ENCODE data around the gene ZFHX3. TPM values are rescaled to one million over a fixed set of nuclear protein-coding genes. Genes with fewer than 3 reads are reported as not detected.
A peak's percentile ranks its signal among the peaks of the same experiment; 100 is the strongest.
"Not testable (repeated sequence)": the region's sequence is repeated elsewhere in the genome, so short reads cannot be mapped to it uniquely, and the experiment has no call there.

Gene ZFHX3
- total RNA-seq, 1 donor from 2014 or later, result 68.1 TPM

DNA sequence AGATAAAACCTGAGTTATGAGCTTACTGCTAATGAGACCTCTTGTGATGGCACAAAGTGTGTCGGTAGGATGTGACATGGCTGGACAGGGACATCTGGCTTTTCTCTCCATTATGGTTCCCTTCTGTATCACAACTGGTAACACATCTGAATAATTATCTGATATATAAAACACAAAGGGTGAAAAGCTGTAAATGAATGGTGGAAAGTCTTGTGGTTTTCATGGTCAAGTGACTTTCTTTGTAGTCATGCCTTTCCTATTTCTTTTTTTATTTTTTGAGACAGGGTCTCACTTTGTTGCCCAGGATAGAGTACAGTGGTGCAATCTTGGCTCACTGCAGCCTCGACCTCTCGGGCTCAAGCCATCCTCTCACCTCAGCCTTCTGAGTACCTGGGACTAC, 35.3 kb upstream of the ZFHX3 start:
- no peaks in the 10 kb centered on the region for H3K27me3 Mint-ChIP-seq (ENCODE audit: low read depth)
- peaks cover 10% of the 10 kb centered on the region for H3K36me3 Mint-ChIP-seq
- H3K4me3 Mint-ChIP-seq, result no peak overlapping the region
- peaks cover 14% of the 10 kb centered on the region for H3K9me3 Mint-ChIP-seq
- H3K4me1 Mint-ChIP-seq, result no peaks in the 10 kb centered on the region
- H3K27ac Mint-ChIP-seq, result no peak overlapping the region
- no peak for DNase-seq (ENCODE audit: low spot score in 2 of 2, unreplicated experiment in 2 of 2)
- TF ChIP-seq, protein P1, sequence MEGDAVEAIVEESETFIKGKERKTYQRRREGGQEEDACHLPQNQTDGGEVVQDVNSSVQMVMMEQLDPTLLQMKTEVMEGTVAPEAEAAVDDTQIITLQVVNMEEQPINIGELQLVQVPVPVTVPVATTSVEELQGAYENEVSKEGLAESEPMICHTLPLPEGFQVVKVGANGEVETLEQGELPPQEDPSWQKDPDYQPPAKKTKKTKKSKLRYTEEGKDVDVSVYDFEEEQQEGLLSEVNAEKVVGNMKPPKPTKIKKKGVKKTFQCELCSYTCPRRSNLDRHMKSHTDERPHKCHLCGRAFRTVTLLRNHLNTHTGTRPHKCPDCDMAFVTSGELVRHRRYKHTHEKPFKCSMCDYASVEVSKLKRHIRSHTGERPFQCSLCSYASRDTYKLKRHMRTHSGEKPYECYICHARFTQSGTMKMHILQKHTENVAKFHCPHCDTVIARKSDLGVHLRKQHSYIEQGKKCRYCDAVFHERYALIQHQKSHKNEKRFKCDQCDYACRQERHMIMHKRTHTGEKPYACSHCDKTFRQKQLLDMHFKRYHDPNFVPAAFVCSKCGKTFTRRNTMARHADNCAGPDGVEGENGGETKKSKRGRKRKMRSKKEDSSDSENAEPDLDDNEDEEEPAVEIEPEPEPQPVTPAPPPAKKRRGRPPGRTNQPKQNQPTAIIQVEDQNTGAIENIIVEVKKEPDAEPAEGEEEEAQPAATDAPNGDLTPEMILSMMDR (IDR thresholded peaks at IDR 0.05; ENCODE audit: unreplicated experiment), result no peak

DNA sequence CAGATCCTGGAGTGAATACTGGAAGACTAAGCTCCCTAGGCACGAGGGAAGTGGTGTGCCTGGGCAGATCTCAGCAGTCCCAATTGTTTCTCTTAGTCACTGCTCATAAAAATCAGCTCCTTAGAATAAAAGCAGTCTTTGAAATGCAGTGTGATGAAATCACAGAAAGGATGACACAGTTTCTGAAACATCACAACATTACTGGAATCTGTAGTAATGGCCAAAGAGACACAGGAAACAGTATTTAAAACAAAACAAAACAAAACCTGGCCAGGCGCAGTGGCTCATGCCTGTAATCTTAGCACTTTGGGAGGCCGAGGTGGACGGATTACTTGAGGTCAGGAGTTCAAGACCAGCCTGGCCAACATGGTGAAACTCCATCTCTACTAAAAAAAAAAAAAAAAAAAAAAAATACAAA, 34.7 kb upstream of the ZFHX3 start:
- H3K9me3 Mint-ChIP-seq, result peaks cover 14% of the 10 kb centered on the region
- H3K27ac Mint-ChIP-seq, result peak overlapping the region; percentile 34
- peaks cover 10% of the 10 kb centered on the region for H3K36me3 Mint-ChIP-seq
- not testable (repeated sequence) for DNase-seq (ENCODE audit: low spot score in 2 of 2, unreplicated experiment in 2 of 2); H3K4me1 Mint-ChIP-seq; H3K4me3 Mint-ChIP-seq; H3K27me3 Mint-ChIP-seq (ENCODE audit: low read depth)

- no peak overlapping the region for H3K27ac Mint-ChIP-seq
- DNase-seq (ENCODE audit: low spot score in 2 of 2, unreplicated experiment in 2 of 2), result no peak
- peaks cover 10% of the 10 kb centered on the region for H3K36me3 Mint-ChIP-seq
- peaks cover 6% of the 10 kb centered on the region for H3K4me1 Mint-ChIP-seq
- H3K27me3 Mint-ChIP-seq (ENCODE audit: low read depth), result no peaks in the 10 kb centered on the region
- peaks cover 16% of the 10 kb centered on the region for H3K9me3 Mint-ChIP-seq
- H3K4me3 Mint-ChIP-seq, result no peak overlapping the region
- TF ChIP-seq, protein P1 (IDR thresholded peaks at IDR 0.05; ENCODE audit: unreplicated experiment), result no peak
These were observed 33.0 kb upstream of the ZFHX3 start for GRCh38 chr16:73080931-73081330.

DNA sequence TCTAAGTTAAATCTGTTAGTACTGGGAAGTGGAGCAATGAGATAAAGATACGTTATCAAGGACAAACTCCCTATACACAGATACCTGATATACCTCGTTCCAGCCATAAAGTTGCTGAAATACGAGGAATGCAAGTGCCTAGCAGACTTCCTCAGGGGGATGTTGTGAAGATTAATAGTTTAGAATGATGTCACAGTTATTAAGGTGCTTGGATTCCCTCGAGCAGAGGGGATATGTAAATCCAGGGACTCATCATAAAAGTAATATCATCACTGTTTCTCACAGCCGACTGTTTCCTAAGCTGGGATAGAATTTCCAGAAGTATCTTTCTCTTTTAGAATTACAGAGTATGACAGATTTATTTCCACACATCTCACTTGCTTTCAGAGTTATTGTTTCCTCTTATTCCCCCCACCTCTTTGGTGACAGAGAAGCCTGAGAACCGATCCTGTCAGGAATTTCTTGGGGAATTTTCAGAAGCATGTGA, 28.4 kb upstream of the ZFHX3 start:
- no peak for DNase-seq (ENCODE audit: low spot score in 2 of 2, unreplicated experiment in 2 of 2)
- H3K4me3 Mint-ChIP-seq, result no peak overlapping the region
- H3K36me3 Mint-ChIP-seq, result no peaks in the 10 kb centered on the region
- TF ChIP-seq, protein P1 (IDR thresholded peaks at IDR 0.05; ENCODE audit: unreplicated experiment), result no peak
- peaks cover 2% of the 10 kb centered on the region for H3K9me3 Mint-ChIP-seq
- H3K4me1 Mint-ChIP-seq, result peaks cover 11% of the 10 kb centered on the region
- no peaks in the 10 kb centered on the region for H3K27me3 Mint-ChIP-seq (ENCODE audit: low read depth)
- H3K27ac Mint-ChIP-seq, result no peak overlapping the region

DNA sequence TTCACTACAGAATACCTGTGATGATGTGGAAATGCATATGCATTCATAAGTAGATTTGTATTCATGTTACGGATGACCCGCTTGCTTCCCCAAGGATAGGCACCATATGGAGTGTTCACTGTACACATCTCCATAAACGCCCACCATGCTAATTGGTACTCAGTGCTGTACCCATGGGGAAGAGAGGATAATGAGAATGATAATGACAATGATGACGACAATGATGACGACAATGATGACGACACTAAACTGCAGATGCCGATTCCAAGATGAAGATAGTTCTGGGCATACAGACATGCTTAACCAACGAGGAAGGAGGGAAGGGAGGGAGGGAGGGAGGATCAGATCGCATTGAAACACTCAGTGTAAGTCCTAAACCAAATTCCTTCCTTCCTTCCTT, 26.5 kb upstream of the ZFHX3 start:
- TF ChIP-seq, protein P1 (IDR thresholded peaks at IDR 0.05; ENCODE audit: unreplicated experiment), result no peak
- Mint-ChIP-seq H3K4me1 (peaks cover 25% of the 10 kb centered on the region), H3K36me3 (no peaks in the 10 kb centered on the region), H3K27me3 (ENCODE audit: low read depth) (no peaks in the 10 kb centered on the region), H3K9me3 (peaks cover 2% of the 10 kb centered on the region), H3K27ac (no peak overlapping the region), H3K4me3 (no peak overlapping the region)
- DNase-seq (ENCODE audit: low spot score in 2 of 2, unreplicated experiment in 2 of 2), result no peak

DNA sequence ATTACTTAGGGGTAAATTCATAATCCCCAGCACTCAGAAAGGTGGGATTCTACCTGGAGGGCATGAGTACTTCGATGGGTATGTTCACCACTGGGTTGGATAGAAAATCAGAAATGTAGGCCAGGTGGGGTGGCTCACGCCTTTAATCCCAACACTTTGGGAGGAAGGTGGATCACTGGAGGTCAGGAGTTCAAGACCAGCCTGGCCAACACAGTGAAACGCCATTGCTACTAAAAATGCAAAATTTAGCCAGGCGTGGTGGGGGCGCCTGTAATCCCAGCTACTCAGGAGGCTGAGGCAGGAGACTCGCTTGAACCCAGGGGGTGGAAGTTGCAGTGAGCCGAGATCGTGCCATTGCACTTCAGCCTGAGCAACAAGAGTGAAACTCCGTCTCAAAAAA, 24.1 kb upstream of the ZFHX3 start:
- H3K27ac Mint-ChIP-seq; H3K9me3 Mint-ChIP-seq; DNase-seq (ENCODE audit: low spot score in 2 of 2, unreplicated experiment in 2 of 2); H3K4me3 Mint-ChIP-seq; H3K27me3 Mint-ChIP-seq (ENCODE audit: low read depth); H3K36me3 Mint-ChIP-seq: not testable (repeated sequence)
- H3K4me1 Mint-ChIP-seq, result peaks cover 42% of the 10 kb centered on the region

Measured in mesothelial cell of epicardium (in vitro differentiated cells).